Naive thymus-derived CD8-positive, alpha-beta T cell (primary cell): ENCODE data around the gene TRIM67. TPM values are rescaled to one million over a fixed set of nuclear protein-coding genes. Genes with fewer than 3 reads are reported as not detected.
A peak's percentile ranks its signal among the peaks of the same experiment; 100 is the strongest.

Source experiments
- ATAC-seq, 2 donors: fragments of 150-1000 bp; cut with Tn5 transposase in 1 of 2; sonication (Bioruptor Pico), chemical (Tn5 transposase) in 1 of 2; 1 replicate in 1 of 2; 2 replicates in 1 of 2; pipeline ENCODE4 v1.10.0; 2021; ENCODE audit warnings: mild to moderate bottlenecking in 2 of 2, moderate library complexity in 2 of 2
- POLR2A ChIA-PET: fragments of 350-600 bp; sonication (Branson Sonifier 250); formaldehyde crosslinking; loops from one replicate; lab custom pipeline; 2021; ENCODE audit warnings: antibody characterized with exemption; lab: Charles Lee
- DNase-seq, 10 donors: peaks; one replicate each; pipeline versions ENCODE4 v3.0.0 to v3.0.0-alpha.2; 2020 to 2022
- H3K27ac Mint-ChIP-seq, 10 donors: one replicate each; pipeline ENCODE4 v1.8.0; 2020 to 2022; ENCODE audit warnings: mild to moderate bottlenecking in 10 of 10, mixed read lengths in 10 of 10, moderate library complexity in 4 of 10, inconsistent platforms in 1 of 10
- H3K27me3 Mint-ChIP-seq, 5 donors: one replicate each; pipeline ENCODE4 v1.8.0; 2021 to 2022; ENCODE audit warnings: mixed read lengths in 5 of 5
- H3K36me3 Mint-ChIP-seq, 3 donors: one replicate each; pipeline ENCODE4 v1.8.0; 2020 to 2022; ENCODE audit warnings: mixed read lengths in 3 of 3, mild to moderate bottlenecking in 2 of 3, inconsistent platforms in 1 of 3
- H3K4me1 Mint-ChIP-seq, 4 donors: one replicate each; pipeline ENCODE4 v1.8.0; 2021 to 2022; ENCODE audit warnings: mixed read lengths in 4 of 4
- H3K4me3 Mint-ChIP-seq, 10 donors: one replicate each; pipeline ENCODE4 v1.8.0; 2020 to 2022; ENCODE audit warnings: mild to moderate bottlenecking in 10 of 10, mixed read lengths in 10 of 10, moderate library complexity in 6 of 10, inconsistent platforms in 1 of 10
- H3K9me3 Mint-ChIP-seq, 9 donors: one replicate each; pipeline ENCODE4 v1.8.0; 2020 to 2022; ENCODE audit warnings: mixed read lengths in 9 of 9, mild to moderate bottlenecking in 3 of 9, inconsistent platforms in 1 of 9, moderate library complexity in 1 of 9
- polyA plus RNA-seq, 3 donors: library from polyadenylated mRNA; unstranded; fragments of 300-500 nt; fragmentation: Illumina TruSeq; gene quantifications; one replicate each; pipeline ENCODE4 v1.2.3, GENCODE V29; 2021
- total RNA-seq, 8 experiments: library from RNA in 2 of 8; stranded (reverse) in 2 of 8; gene quantifications; one replicate each; pipeline ENCODE4 v1.2.3 and lab custom pipeline; 2021 to 2026

TRIM67 gene
- total and polyA plus RNA-seq, 5 experiments from 2014 or later: not detected

DNA sequence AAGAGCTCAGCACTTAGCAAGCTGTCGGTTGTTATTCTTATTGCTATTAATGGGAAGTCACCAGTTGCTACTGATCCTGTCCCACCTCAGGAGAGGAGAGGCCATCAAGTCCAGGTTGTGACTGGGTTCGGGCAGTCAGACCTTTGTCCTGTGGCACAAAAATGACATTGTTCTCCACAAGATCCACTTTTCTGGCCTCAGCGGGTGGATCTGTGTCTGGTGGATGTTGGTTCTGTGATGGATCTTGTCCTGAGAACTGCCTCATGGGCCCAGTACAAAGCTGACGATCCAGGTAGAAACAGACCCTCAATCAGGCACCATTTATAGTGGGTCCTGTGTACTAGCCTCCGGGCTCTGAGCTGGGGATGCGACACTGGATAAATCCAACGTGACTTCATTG is 26.9 kb downstream of the TRIM67 start:
- no peak for ATAC-seq

GRCh38 chr1:231189683-231190270 is 27.9 kb downstream of the TRIM67 start:
- Mint-ChIP-seq H3K27me3 (peaks cover 9 to 46% (median 37%) of the 10 kb centered on the region in 5 donors), H3K9me3 (peaks cover 0 to 7% (median 0%) of the 10 kb centered on the region in 9 donors), H3K27ac (no peak overlapping the region), H3K4me1 (no peaks in the 10 kb centered on the region), H3K36me3 (no peaks in the 10 kb centered on the region), H3K4me3 (no peak overlapping the region)
- POLR2A ChIA-PET: no interaction called here
- ATAC-seq: no peak
- DNase-seq: no peak

More for the DNA sequence above, 26.9 kb downstream of the TRIM67 start:
- Mint-ChIP-seq H3K27me3 (peaks cover 15 to 47% (median 37%) of the 10 kb centered on the region in 5 donors), H3K36me3 (no peaks in the 10 kb centered on the region), H3K27ac (no peak overlapping the region), H3K4me1 (no peaks in the 10 kb centered on the region), H3K9me3 (peaks cover 0 to 7% (median 0%) of the 10 kb centered on the region in 9 donors), H3K4me3 (no peak overlapping the region)
- no peak for DNase-seq
- POLR2A ChIA-PET: no interaction called here

DNA sequence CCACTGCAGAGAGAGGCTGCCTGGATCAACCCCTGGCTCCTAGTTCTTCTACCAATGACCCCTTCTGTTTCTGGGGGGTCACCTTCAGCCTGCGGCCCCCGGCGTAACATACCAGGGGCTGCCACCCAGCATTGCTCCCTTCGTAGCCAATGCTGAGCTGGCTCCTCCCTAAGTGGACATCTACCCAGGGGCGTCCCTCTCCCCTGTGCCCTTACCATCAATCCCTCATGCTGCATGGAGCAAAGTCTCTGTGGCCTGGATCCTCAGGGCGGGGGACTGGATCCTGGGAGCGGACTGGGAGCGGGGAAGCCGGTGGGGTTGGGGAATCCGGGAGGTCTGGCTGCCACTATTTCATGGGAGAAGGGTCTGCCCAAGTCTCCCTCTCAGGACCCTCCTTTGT is 28.6 kb downstream of the TRIM67 start:
- no peaks in the 10 kb centered on the region for H3K36me3 Mint-ChIP-seq
- POLR2A ChIA-PET: no interaction called here
- no peak overlapping the region for H3K27ac Mint-ChIP-seq
- no peak for ATAC-seq
- no peak for DNase-seq
- H3K9me3 Mint-ChIP-seq: peaks cover 0 to 7% (median 0%) of the 10 kb centered on the region in 9 donors
- H3K4me1 Mint-ChIP-seq: no peaks in the 10 kb centered on the region
- H3K27me3 Mint-ChIP-seq: peaks cover 9 to 42% (median 33%) of the 10 kb centered on the region in 5 donors
- no peak overlapping the region for H3K4me3 Mint-ChIP-seq

GRCh38 chr1:231192620-231193163 is 30.8 kb downstream of the TRIM67 start:
- ATAC-seq (no peak), DNase-seq (no peak)
- no peak overlapping the region for H3K27ac Mint-ChIP-seq
- H3K9me3 Mint-ChIP-seq: peaks cover 0 to 7% (median 0%) of the 10 kb centered on the region in 9 donors
- no peaks in the 10 kb centered on the region for H3K4me1 Mint-ChIP-seq
- H3K36me3 Mint-ChIP-seq: no peaks in the 10 kb centered on the region
- no peak overlapping the region for H3K4me3 Mint-ChIP-seq
- POLR2A ChIA-PET: no interaction called here
- H3K27me3 Mint-ChIP-seq: peaks cover 6 to 28% (median 23%) of the 10 kb centered on the region in 5 donors

GRCh38 chr1:231193710-231194340 is 32.0 kb downstream of the TRIM67 start:
- Mint-ChIP-seq H3K27me3 (peaks cover 4 to 17% (median 16%) of the 10 kb centered on the region in 5 donors), H3K9me3 (peaks cover 0 to 7% (median 0%) of the 10 kb centered on the region in 9 donors), H3K36me3 (no peaks in the 10 kb centered on the region), H3K4me3 (no peak overlapping the region), H3K27ac (peak overlapping the region in 1 of 10 donors; percentile 33), H3K4me1 (no peaks in the 10 kb centered on the region)
- DNase-seq (no peak), ATAC-seq (no peak)
- POLR2A ChIA-PET: no interaction called here

DNA sequence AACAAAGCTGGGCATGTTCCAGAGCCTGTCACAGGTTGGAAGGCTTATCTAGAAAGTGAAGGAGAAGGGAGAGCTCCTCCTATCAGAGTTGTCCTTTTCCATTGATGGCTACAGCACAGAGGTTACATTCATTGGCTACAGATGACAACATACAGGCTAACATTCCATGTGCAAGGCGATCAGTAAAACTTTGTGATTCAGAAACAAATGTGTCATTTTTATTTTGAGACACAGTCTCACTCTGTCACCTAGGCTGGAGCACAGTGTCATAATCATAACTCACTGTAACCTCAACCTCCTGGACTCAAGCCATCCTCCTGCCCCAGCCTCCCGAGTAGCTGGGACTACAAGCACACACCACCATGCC is 32.6 kb downstream of the TRIM67 start:
- ATAC-seq: no peak

GRCh38 chr1:231194843-231195516 is 33.1 kb downstream of the TRIM67 start:
- Mint-ChIP-seq H3K36me3 (no peaks in the 10 kb centered on the region), H3K4me3 (no peak overlapping the region), H3K9me3 (no peaks in the 10 kb centered on the region), H3K27me3 (peaks cover 0 to 16% (median 11%) of the 10 kb centered on the region in 5 donors), H3K4me1 (no peaks in the 10 kb centered on the region), H3K27ac (no peak overlapping the region)
- no peak for ATAC-seq
- POLR2A ChIA-PET: no interaction called here
- no peak for DNase-seq

More for the DNA sequence above, 32.6 kb downstream of the TRIM67 start:
- H3K4me3 Mint-ChIP-seq: no peak overlapping the region
- no peak for DNase-seq
- no peaks in the 10 kb centered on the region for H3K36me3 Mint-ChIP-seq
- H3K27ac Mint-ChIP-seq: no peak overlapping the region
- POLR2A ChIA-PET: no interaction called here
- H3K4me1 Mint-ChIP-seq: no peaks in the 10 kb centered on the region
- peaks cover 0 to 16% (median 11%) of the 10 kb centered on the region in 5 donors for H3K27me3 Mint-ChIP-seq
- peaks cover 0 to 5% (median 0%) of the 10 kb centered on the region in 9 donors for H3K9me3 Mint-ChIP-seq

DNA sequence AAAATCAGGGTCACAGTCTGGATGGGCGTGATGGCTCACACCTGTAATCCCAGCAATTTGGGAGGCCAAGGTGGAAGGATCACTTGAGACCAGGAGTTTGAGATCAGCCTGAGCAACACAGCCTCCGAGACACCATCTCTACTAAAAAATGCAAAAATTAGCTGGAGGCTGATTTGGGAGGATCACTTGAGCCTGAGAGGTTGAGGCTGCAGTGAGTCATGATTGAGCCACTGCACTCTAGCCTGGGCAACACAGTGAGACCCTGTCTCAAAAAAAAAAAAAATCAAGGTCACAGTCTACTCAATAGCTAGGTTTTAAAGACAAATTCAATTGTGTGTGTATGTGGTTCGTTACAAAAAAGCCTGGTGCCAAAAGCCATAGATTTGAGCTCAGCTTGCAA is 34.4 kb downstream of the TRIM67 start:
- no peaks in the 10 kb centered on the region for H3K36me3 Mint-ChIP-seq
- no peak overlapping the region for H3K4me3 Mint-ChIP-seq
- H3K9me3 Mint-ChIP-seq: no peaks in the 10 kb centered on the region
- peaks cover 3 to 14% (median 8%) of the 10 kb centered on the region in 5 donors for H3K27me3 Mint-ChIP-seq
- no peaks in the 10 kb centered on the region for H3K4me1 Mint-ChIP-seq
- ATAC-seq (no peak), DNase-seq (no peak)
- POLR2A ChIA-PET: no interaction called here
- H3K27ac Mint-ChIP-seq: no peak overlapping the region

DNA sequence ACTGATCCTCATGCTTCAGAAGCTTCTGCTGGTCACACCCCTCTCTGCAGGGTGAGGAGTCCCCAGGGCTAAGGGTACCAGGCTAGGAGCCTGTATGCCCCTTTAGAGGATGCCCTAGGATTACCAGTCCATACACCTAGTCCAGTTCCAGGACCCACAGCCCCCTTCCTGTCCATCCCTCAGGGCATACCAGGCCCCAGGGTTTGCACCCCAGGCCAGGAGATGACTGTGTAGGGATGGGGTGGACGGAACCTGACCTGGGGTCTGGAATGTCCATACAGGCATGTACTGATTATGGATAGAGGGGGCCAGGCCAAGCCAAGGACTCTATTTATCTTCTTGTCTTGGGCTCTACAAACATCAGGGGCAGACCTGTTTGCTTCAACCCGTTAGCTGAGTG is 34.9 kb downstream of the TRIM67 start:
- Mint-ChIP-seq H3K4me1 (peaks cover under 1 to 4% (median 2%) of the 10 kb centered on the region in 4 donors), H3K4me3 (no peak overlapping the region), H3K9me3 (no peaks in the 10 kb centered on the region), H3K27me3 (peaks cover 4 to 17% (median 7%) of the 10 kb centered on the region in 5 donors), H3K27ac (no peak overlapping the region), H3K36me3 (no peaks in the 10 kb centered on the region)
- DNase-seq (no peak), ATAC-seq (no peak)
- POLR2A ChIA-PET: no interaction called here

- Mint-ChIP-seq H3K4me3 (no peak overlapping the region), H3K36me3 (no peaks in the 10 kb centered on the region), H3K9me3 (no peaks in the 10 kb centered on the region), H3K4me1 (peaks cover 2 to 14% (median 7%) of the 10 kb centered on the region in 4 donors), H3K27ac (no peak overlapping the region), H3K27me3 (peaks cover 5 to 17% (median 12%) of the 10 kb centered on the region in 5 donors)
- ATAC-seq: no peak
- POLR2A ChIA-PET: no interaction called here
- no peak for DNase-seq
These were observed 38.0 kb downstream of the TRIM67 start for GRCh38 chr1:231199868-231200267.

GRCh38 chr1:231200388-231201031 is 38.7 kb downstream of the TRIM67 start:
- no peaks in the 10 kb centered on the region for H3K9me3 Mint-ChIP-seq
- H3K27ac Mint-ChIP-seq: no peak overlapping the region
- no peak overlapping the region for H3K4me3 Mint-ChIP-seq
- POLR2A ChIA-PET: no interaction called here
- H3K4me1 Mint-ChIP-seq: peaks cover 2 to 14% (median 7%) of the 10 kb centered on the region in 4 donors
- H3K36me3 Mint-ChIP-seq: no peaks in the 10 kb centered on the region
- ATAC-seq: no peak
- DNase-seq: peak in 1 of 10 donors; percentile 4
- peaks cover 5 to 17% (median 13%) of the 10 kb centered on the region in 5 donors for H3K27me3 Mint-ChIP-seq

- peaks cover 2 to 14% (median 7%) of the 10 kb centered on the region in 4 donors for H3K4me1 Mint-ChIP-seq
- peak in 1 of 10 donors; percentile 34 for DNase-seq
- no peak overlapping the region for H3K4me3 Mint-ChIP-seq
- no peaks in the 10 kb centered on the region for H3K9me3 Mint-ChIP-seq
- peak overlapping the region in 2 of 10 donors; percentile 2 to 48 for H3K27ac Mint-ChIP-seq
- no peaks in the 10 kb centered on the region for H3K36me3 Mint-ChIP-seq
- peaks cover 5 to 17% (median 13%) of the 10 kb centered on the region in 5 donors for H3K27me3 Mint-ChIP-seq
- POLR2A ChIA-PET: no interaction called here
- no peak for ATAC-seq
These were observed 39.6 kb downstream of the TRIM67 start for GRCh38 chr1:231201375-231201978.
